Activated naive CD4-positive, alpha-beta T cell treated with anti-CD3 and anti-CD28 coated beads, Interleukin-2, amount 50 U/mL, for 72 hours (primary cell): ENCODE results near the gene RGS7BP. TPM values are rescaled to one million over a fixed set of nuclear protein-coding genes. Genes with fewer than 3 reads are reported as not detected.

Source experiments
- ATAC-seq, 2 donors: fragments of 150-1000 bp; cut with Tn5 transposase; 2 replicates each; pipeline ENCODE4 v1.10.0; 2021; ENCODE audit warnings: mild to moderate bottlenecking in 2 of 2, moderate library complexity in 2 of 2
- DNase-seq, 2 donors: peaks; one replicate each; pipeline ENCODE4 v3.0.0; 2021 to 2022; ENCODE audit warnings: low spot score in 2 of 2
- H3K27ac Mint-ChIP-seq, 2 donors: one replicate each; pipeline ENCODE4 v1.8.0; 2022; ENCODE audit warnings: mild to moderate bottlenecking in 2 of 2, mixed read lengths in 2 of 2
- H3K36me3 Mint-ChIP-seq, 2 donors: one replicate each; pipeline ENCODE4 v1.8.0; 2022; ENCODE audit warnings: mixed read lengths in 2 of 2
- H3K9me3 Mint-ChIP-seq, 2 donors: one replicate each; pipeline ENCODE4 v1.8.0; 2022; ENCODE audit warnings: mixed read lengths in 2 of 2
- total RNA-seq, 2 donors: library from RNA; stranded (reverse); gene quantifications; one replicate each; pipeline ENCODE4 v1.2.3, GENCODE V29; 2022

Gene RGS7BP
- total RNA-seq, 2 donors from 2014 or later, result not detected

GRCh38 chr5:64649512-64649911 is 143.7 kb downstream of the RGS7BP start:
- H3K36me3 Mint-ChIP-seq, result no peaks in the 10 kb centered on the region
- H3K27ac Mint-ChIP-seq, result no peak overlapping the region
- H3K9me3 Mint-ChIP-seq, result no peaks in the 10 kb centered on the region
- DNase-seq, result no peak
- no peak for ATAC-seq

- H3K36me3 Mint-ChIP-seq, result no peaks in the 10 kb centered on the region
Observed at GRCh38 chr5:64653766-64654560, 148.1 kb downstream of the RGS7BP start.

GRCh38 chr5:64654561-64654938 is 148.7 kb downstream of the RGS7BP start:
- Mint-ChIP-seq H3K9me3 (peaks cover 0 to 5% of the 10 kb centered on the region in 2 donors), H3K36me3 (no peaks in the 10 kb centered on the region), H3K27ac (no peak overlapping the region)
- ATAC-seq (no peak), DNase-seq (no peak)

More at GRCh38 chr5:64653766-64654560, 148.1 kb downstream of the RGS7BP start:
- no peak overlapping the region for H3K27ac Mint-ChIP-seq
- no peak for DNase-seq
- H3K9me3 Mint-ChIP-seq, result peaks cover 0 to 5% of the 10 kb centered on the region in 2 donors
- ATAC-seq, result no peak

GRCh38 chr5:64655596-64655995 is 149.8 kb downstream of the RGS7BP start:
- H3K36me3 Mint-ChIP-seq, result no peaks in the 10 kb centered on the region
- ATAC-seq (no peak), DNase-seq (no peak)
- H3K9me3 Mint-ChIP-seq, result peaks cover 0 to 5% of the 10 kb centered on the region in 2 donors
- H3K27ac Mint-ChIP-seq, result no peak overlapping the region

- ATAC-seq, result no peak
- no peak for DNase-seq
- H3K36me3 Mint-ChIP-seq, result no peaks in the 10 kb centered on the region
- H3K9me3 Mint-ChIP-seq, result peaks cover 0 to 5% of the 10 kb centered on the region in 2 donors
- no peak overlapping the region for H3K27ac Mint-ChIP-seq
Observed at GRCh38 chr5:64659289-64659688, 153.5 kb downstream of the RGS7BP start.

Other genes with a start within 250 kb of the RGS7BP start
- gene SHISAL2B, start 184.5 kb downstream of the RGS7BP start, total RNA-seq, result not detected